DND-41 (cell line): Measurements from ENCODE around the gene TGM4.

ENCODE experiments used
- CTCF ChIP-seq: IDR thresholded peaks from 2 replicates; pipeline ENCODE4 v1.5.1; 2012; ENCODE audit warnings: borderline replicate concordance, low read length, moderate library complexity, mild to moderate bottlenecking; ENCODE audit not compliant: poor library complexity, severe bottlenecking; ENCODE audit errors: extremely low read depth
- EZH2 ChIP-seq: IDR thresholded peaks from 3 replicates; pipeline ENCODE4 v1.6.1; 2012; ENCODE audit warnings: borderline replicate concordance, low read depth, mild to moderate bottlenecking, moderate library complexity, low read length, inconsistent platforms; ENCODE audit not compliant: severe bottlenecking

GRCh38 chr3:44831232-44831631, 43.2 kb upstream of the TGM4 start:
- TF ChIP-seq EZH2: no peak
- TF ChIP-seq CTCF: no peak
